Measurements from ENCODE around the gene BDH1. TPM values are rescaled to one million over a fixed set of nuclear protein-coding genes. Genes with fewer than 3 reads are reported as not detected.

Gene BDH1
- total and polyA plus RNA-seq, 12 donors, result 5.7 to 31.1 (median 11.5) TPM

- intact Hi-C loops (cut with DNase I), result no loop called here
- WGBS, 4 donors, result 91 to 100% (median 95%) methylated on average over 1 of the region's 1 CpG
- DNase-seq, result no peak
- Histone ChIP-seq H3K27me3 (no peaks in the 10 kb centered on the region), H3K27ac (no peak overlapping the region), H3K4me3 (no peak overlapping the region), H3K9me3 (replicated peaks in 1 of 3) (no peaks in the 10 kb centered on the region), H3K4me1 (replicated peaks in 1 of 2) (no peaks in the 10 kb centered on the region), H3K36me3 (replicated peaks in 1 of 2) (no peaks in the 10 kb centered on the region)
- TF ChIP-seq, protein P1, sequence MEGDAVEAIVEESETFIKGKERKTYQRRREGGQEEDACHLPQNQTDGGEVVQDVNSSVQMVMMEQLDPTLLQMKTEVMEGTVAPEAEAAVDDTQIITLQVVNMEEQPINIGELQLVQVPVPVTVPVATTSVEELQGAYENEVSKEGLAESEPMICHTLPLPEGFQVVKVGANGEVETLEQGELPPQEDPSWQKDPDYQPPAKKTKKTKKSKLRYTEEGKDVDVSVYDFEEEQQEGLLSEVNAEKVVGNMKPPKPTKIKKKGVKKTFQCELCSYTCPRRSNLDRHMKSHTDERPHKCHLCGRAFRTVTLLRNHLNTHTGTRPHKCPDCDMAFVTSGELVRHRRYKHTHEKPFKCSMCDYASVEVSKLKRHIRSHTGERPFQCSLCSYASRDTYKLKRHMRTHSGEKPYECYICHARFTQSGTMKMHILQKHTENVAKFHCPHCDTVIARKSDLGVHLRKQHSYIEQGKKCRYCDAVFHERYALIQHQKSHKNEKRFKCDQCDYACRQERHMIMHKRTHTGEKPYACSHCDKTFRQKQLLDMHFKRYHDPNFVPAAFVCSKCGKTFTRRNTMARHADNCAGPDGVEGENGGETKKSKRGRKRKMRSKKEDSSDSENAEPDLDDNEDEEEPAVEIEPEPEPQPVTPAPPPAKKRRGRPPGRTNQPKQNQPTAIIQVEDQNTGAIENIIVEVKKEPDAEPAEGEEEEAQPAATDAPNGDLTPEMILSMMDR (IDR thresholded peaks at IDR 0.05), result no peak
- no peak for TF ChIP-seq POLR2A (IDR thresholded peaks at IDR 0.05)
These were observed 54.3 kb downstream of the BDH1 start for GRCh38 chr3:197501496-197501878.

- no peaks in the 10 kb centered on the region for H3K36me3 ChIP-seq (replicated peaks in 1 of 2)
- DNase-seq, result no peak
- no peaks in the 10 kb centered on the region for H3K9me3 ChIP-seq (replicated peaks in 1 of 3)
- no peak overlapping the region for H3K4me3 ChIP-seq
- no peaks in the 10 kb centered on the region for H3K27me3 ChIP-seq
- H3K27ac ChIP-seq, result no peak overlapping the region
- H3K4me1 ChIP-seq (replicated peaks in 1 of 2), result no peaks in the 10 kb centered on the region
- TF ChIP-seq, protein P1 (IDR thresholded peaks at IDR 0.05), result no peak
- no peak for TF ChIP-seq POLR2A (IDR thresholded peaks at IDR 0.05)
- intact Hi-C loops (cut with DNase I), result no loop called here
These were observed 55.0 kb downstream of the BDH1 start for GRCh38 chr3:197500812-197501211.

DNA sequence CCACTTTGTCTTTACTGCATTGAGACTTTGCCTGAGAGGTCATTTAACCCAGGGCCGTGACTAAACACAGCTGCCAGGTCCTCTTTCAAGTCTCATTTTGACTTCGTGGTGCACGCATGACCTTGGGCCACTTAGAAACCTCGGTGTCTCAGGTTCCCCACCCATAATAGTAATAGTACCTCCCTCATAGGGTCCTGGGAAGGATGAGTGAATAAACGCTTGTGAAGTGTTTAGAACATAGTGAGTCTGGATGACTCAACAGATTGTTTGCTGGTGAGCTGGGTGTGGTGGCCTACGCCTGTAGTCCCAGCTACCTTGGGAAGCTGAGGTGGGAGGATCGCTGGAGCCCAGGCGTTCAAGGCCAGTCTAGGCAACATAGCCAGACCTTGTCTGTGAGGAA is 56.3 kb downstream of the BDH1 start:
- Histone ChIP-seq H3K9me3 (replicated peaks in 1 of 3) (no peaks in the 10 kb centered on the region), H3K27me3 (no peaks in the 10 kb centered on the region), H3K36me3 (replicated peaks in 1 of 2) (no peaks in the 10 kb centered on the region), H3K4me3 (no peak overlapping the region), H3K4me1 (replicated peaks in 1 of 2) (no peaks in the 10 kb centered on the region), H3K27ac (no peak overlapping the region)
- intact Hi-C loops (cut with DNase I), result no loop called here
- 63 to 81% (median 74%) methylated on average over 8 of the region's 8 CpGs for WGBS, 4 donors
- TF ChIP-seq, protein P1 (IDR thresholded peaks at IDR 0.05), result no peak
- TF ChIP-seq POLR2A (IDR thresholded peaks at IDR 0.05), result no peak
- DNase-seq, result no peak

GRCh38 chr3:197498499-197499241 is 57.1 kb downstream of the BDH1 start:
- Histone ChIP-seq H3K27ac (no peak overlapping the region), H3K9me3 (replicated peaks in 1 of 3) (no peaks in the 10 kb centered on the region), H3K27me3 (no peaks in the 10 kb centered on the region), H3K4me1 (replicated peaks in 1 of 2) (no peaks in the 10 kb centered on the region), H3K36me3 (replicated peaks in 1 of 2) (no peaks in the 10 kb centered on the region), H3K4me3 (no peak overlapping the region)
- intact Hi-C loops (cut with DNase I), result no loop called here
- TF ChIP-seq, protein P1 (IDR thresholded peaks at IDR 0.05), result no peak
- TF ChIP-seq POLR2A (IDR thresholded peaks at IDR 0.05), result no peak
- DNase-seq, result no peak
- WGBS, 4 donors, result 86 to 90% (median 89%) methylated on average over 15 to 60 of the region's 60 CpGs
